ENCODE measurements around the gene KRTAP2-2. TPM values are rescaled to one million over a fixed set of nuclear protein-coding genes. Genes with fewer than 3 reads are reported as not detected.
"Not testable (repeated sequence)": the region's sequence is repeated elsewhere in the genome, so short reads cannot be mapped to it uniquely, and the experiment has no call there.

Gene KRTAP2-2
- polyA plus RNA-seq, 3 donors, result not detected

GRCh38 chr17:41065016-41065689, 10.1 kb upstream of the KRTAP2-2 start:
- DNase-seq (ENCODE audit: low read depth in 3 of 3, low spot score in 2 of 3), result not testable (repeated sequence)

- DNase-seq (ENCODE audit: low read depth in 3 of 3, low spot score in 2 of 3), result no peak
Measured at GRCh38 chr17:41064301-41064700, 9.3 kb upstream of the KRTAP2-2 start.

- DNase-seq (ENCODE audit: low read depth in 3 of 3, low spot score in 2 of 3), result no peak
Measured at GRCh38 chr17:41063449-41063848, 8.4 kb upstream of the KRTAP2-2 start.

- no peak for DNase-seq (ENCODE audit: low read depth in 3 of 3, low spot score in 2 of 3)
Measured at GRCh38 chr17:41061964-41062363, 6.9 kb upstream of the KRTAP2-2 start.

GRCh38 chr17:41060052-41060604, 5.1 kb upstream of the KRTAP2-2 start, which contains the start of gene KRTAP2-3:
Gene KRTAP2-3 (minus strand): TSS chr17:41060114. CDS start chr17:41060050, 64 bp downstream.
- DNase-seq (ENCODE audit: low read depth in 3 of 3, low spot score in 2 of 3), result no peak

GRCh38 chr17:41059276-41060051, 4.4 kb upstream of the KRTAP2-2 start:
- not testable (repeated sequence) for DNase-seq (ENCODE audit: low read depth in 3 of 3, low spot score in 2 of 3)

- DNase-seq (ENCODE audit: low read depth in 3 of 3, low spot score in 2 of 3), result no peak
Measured at GRCh38 chr17:41058741-41059140, 3.7 kb upstream of the KRTAP2-2 start.

- DNase-seq (ENCODE audit: low read depth in 3 of 3, low spot score in 2 of 3), result no peak
Measured at GRCh38 chr17:41057547-41057946, 2.5 kb upstream of the KRTAP2-2 start.

- DNase-seq (ENCODE audit: low read depth in 3 of 3, low spot score in 2 of 3), result not testable (repeated sequence)
Measured at GRCh38 chr17:41054556-41054955, 474 bp downstream of the KRTAP2-2 start.

GRCh38 chr17:41054025-41054424, 1.0 kb downstream of the KRTAP2-2 start:
- DNase-seq (ENCODE audit: low read depth in 3 of 3, low spot score in 2 of 3), result peak in 2 of 3 donors; percentile 4 to 16

GRCh38 chr17:41052566-41052965, 2.5 kb downstream of the KRTAP2-2 start:
- DNase-seq (ENCODE audit: low read depth in 3 of 3, low spot score in 2 of 3), result no peak

- DNase-seq (ENCODE audit: low read depth in 3 of 3, low spot score in 2 of 3), result no peak
Measured at GRCh38 chr17:41049110-41049509, 5.9 kb downstream of the KRTAP2-2 start.

- DNase-seq (ENCODE audit: low read depth in 3 of 3, low spot score in 2 of 3), result no peak
Measured at GRCh38 chr17:41048441-41048840, 6.6 kb downstream of the KRTAP2-2 start.

- not testable (repeated sequence) for DNase-seq (ENCODE audit: low read depth in 3 of 3, low spot score in 2 of 3)
Measured at GRCh38 chr17:41046735-41047465, 8.1 kb downstream of the KRTAP2-2 start, which contains the start of gene KRTAP2-1. Gene KRTAP2-1 (minus strand): TSS chr17:41047316. CDS start chr17:41047267, 49 bp downstream.

- no peak for DNase-seq (ENCODE audit: low read depth in 3 of 3, low spot score in 2 of 3)
Measured at GRCh38 chr17:41042953-41043352, 12.1 kb downstream of the KRTAP2-2 start.

- DNase-seq (ENCODE audit: low read depth in 3 of 3, low spot score in 2 of 3), result not testable (repeated sequence)
Measured at GRCh38 chr17:41040783-41041571, 14.1 kb downstream of the KRTAP2-2 start, which contains the start of gene KRTAP1-1. Gene KRTAP1-1 (minus strand): TSS chr17:41041450. CDS start chr17:41041397, 53 bp downstream.

GRCh38 chr17:41037853-41038350, 17.1 kb downstream of the KRTAP2-2 start:
- DNase-seq (ENCODE audit: low read depth in 3 of 3, low spot score in 2 of 3), result no peak

- DNase-seq (ENCODE audit: low read depth in 3 of 3, low spot score in 2 of 3), result not testable (repeated sequence)
Measured at GRCh38 chr17:41034346-41034935, 20.6 kb downstream of the KRTAP2-2 start, which contains the start of gene KRTAP1-3. Gene KRTAP1-3 (minus strand): TSS chr17:41034874. CDS start chr17:41034821, 53 bp downstream.

GRCh38 chr17:41029633-41030245, 25.3 kb downstream of the KRTAP2-2 start, which contains the start of gene KRTAP1-4:
Gene KRTAP1-4 (minus strand): TSS chr17:41030195. CDS start chr17:41030078, 117 bp downstream.
- DNase-seq (ENCODE audit: low read depth in 3 of 3, low spot score in 2 of 3), result no peak

Measured in right renal cortex interstitium (tissue), 3 donors.